GM23338 (cell line): ENCODE results near the gene MRE11. TPM values are rescaled to one million over a fixed set of nuclear protein-coding genes. Genes with fewer than 3 reads are reported as not detected.

Experiments used
- ATAC-seq: fragments of 200-7000 bp; cut with Tn5 transposase; 3 replicates; pipeline ENCODE4 v1.9.1; 2020
- DNase-seq: peaks from one replicate; pipeline ENCODE4 v3.0.0-alpha.2; 2015; ENCODE audit warnings: low spot score
- H2AFZ ChIP-seq: fragments of 200-600 bp; sonication (generic); 2 replicates; pipeline ENCODE4 v1.8.0; 2016; ENCODE audit warnings: antibody characterized with exemption, mild to moderate bottlenecking, moderate library complexity
- H3F3A ChIP-seq: fragments of 200-600 bp; sonication (generic); replicated peaks from 2 replicates; pipeline ENCODE4 v1.8.0; 2017; ENCODE audit warnings: antibody characterized with exemption, mixed run types, low read depth
- H3K27ac ChIP-seq: fragments of 200-600 bp; sonication (generic); 2 replicates; pipeline ENCODE4 v1.6.1; 2016; ENCODE audit warnings: low read depth
- H3K27me3 ChIP-seq: fragments of 200-600 bp; sonication (generic); 2 replicates; pipeline ENCODE4 v1.8.0; 2016; ENCODE audit warnings: mild to moderate bottlenecking, mixed run types, moderate library complexity; ENCODE audit not compliant: insufficient read depth
- H3K36me3 ChIP-seq: fragments of 200-600 bp; sonication (generic); 2 replicates; pipeline ENCODE4 v1.8.0; 2016; ENCODE audit warnings: mild to moderate bottlenecking; ENCODE audit not compliant: insufficient read depth
- H3K4me1 ChIP-seq: fragments of 200-600 bp; sonication (generic); 2 replicates; pipeline ENCODE4 v1.8.0; 2016; ENCODE audit warnings: mild to moderate bottlenecking, moderate library complexity; ENCODE audit not compliant: insufficient read depth
- H3K4me2 ChIP-seq: fragments of 200-600 bp; sonication (generic); 2 replicates; pipeline ENCODE4 v1.7.1; 2017; ENCODE audit warnings: mixed run types
- H3K4me3 ChIP-seq: fragments of 200-600 bp; sonication (generic); 2 replicates; pipeline ENCODE4 v1.6.1; 2016; ENCODE audit warnings: mixed run types
- H3K79me2 ChIP-seq: fragments of 200-600 bp; sonication (generic); replicated peaks from 2 replicates; pipeline ENCODE4 v1.8.0; 2017; ENCODE audit warnings: mild to moderate bottlenecking; ENCODE audit not compliant: insufficient read depth
- H3K9me2 ChIP-seq: fragments of 200-600 bp; sonication (generic); 2 replicates; pipeline ENCODE4 v1.8.0; 2017; ENCODE audit not compliant: insufficient read depth
- H4K20me1 ChIP-seq: fragments of 200-600 bp; sonication (generic); replicated peaks from 2 replicates; pipeline ENCODE4 v1.8.0; 2017; ENCODE audit warnings: mild to moderate bottlenecking; ENCODE audit not compliant: insufficient read depth
- H3K27ac Mint-ChIP-seq: 2 replicates; pipeline ENCODE4 v1.8.0; 2020; ENCODE audit warnings: inconsistent platforms, mild to moderate bottlenecking, moderate library complexity, mixed read lengths
- H3K27me3 Mint-ChIP-seq: 3 replicates; pipeline ENCODE4 v1.8.0; 2022; ENCODE audit warnings: low read depth, mild to moderate bottlenecking, moderate library complexity, mixed read lengths, inconsistent platforms; ENCODE audit not compliant: insufficient read depth, poor library complexity
- H3K36me3 Mint-ChIP-seq: 3 replicates; pipeline ENCODE4 v1.8.0; 2021; ENCODE audit warnings: low read depth, mild to moderate bottlenecking, inconsistent platforms, moderate library complexity, mixed read lengths
- H3K4me1 Mint-ChIP-seq: 3 replicates; pipeline ENCODE4 v1.8.0; 2020; ENCODE audit warnings: mild to moderate bottlenecking, inconsistent platforms, mixed read lengths
- H3K4me3 Mint-ChIP-seq: 3 replicates; pipeline ENCODE4 v1.8.0; 2021; ENCODE audit warnings: moderate library complexity, mild to moderate bottlenecking, inconsistent platforms, mixed read lengths
- H3K9me3 Mint-ChIP-seq: 3 replicates; pipeline ENCODE4 v1.8.0; 2020; ENCODE audit warnings: moderate library complexity, mild to moderate bottlenecking, inconsistent platforms, mixed read lengths
- CREB1 ChIP-seq: fragments of 250-450 bp; sonication (Bioruptor Pico); IDR thresholded peaks from 2 replicates; pipeline ENCODE4 v1.5.0; 2020; ENCODE audit warnings: low read depth, mild to moderate bottlenecking, moderate library complexity
- CTCF ChIP-seq, 2 experiments: fragments of 200-600 bp in 1 of 2; sonication (generic) in 1 of 2; conservative IDR thresholded peaks; 2 replicates each; pipeline versions ENCODE4 v1.5.1 to v1.6.1; 2016 to 2017; ENCODE audit warnings: antibody characterized with exemption in 2 of 2, low read depth in 2 of 2, mild to moderate bottlenecking in 2 of 2, moderate library complexity in 1 of 2
- EZH2 ChIP-seq: fragments of 200-600 bp; sonication (generic); IDR thresholded peaks from one replicate; pipeline ENCODE4 v1.8.0; 2017; ENCODE audit warnings: antibody characterized with exemption, mild to moderate bottlenecking, low read depth; ENCODE audit not compliant: unreplicated experiment
- EZH2phosphoT487 ChIP-seq: fragments of 200-600 bp; sonication (generic); IDR thresholded peaks from one replicate; pipeline ENCODE4 v1.8.1; 2018; ENCODE audit warnings: antibody characterized with exemption; ENCODE audit not compliant: unreplicated experiment
- STAT1 ChIP-seq: IDR thresholded peaks from one replicate; pipeline ENCODE4 v1.6.1; 2016; ENCODE audit warnings: antibody characterized with exemption; ENCODE audit not compliant: unreplicated experiment
- ZNF331 ChIP-seq: fragments of 250-450 bp; sonication (Bioruptor Pico); IDR thresholded peaks from 2 replicates; pipeline ENCODE4 v1.5.0; 2020; ENCODE audit warnings: low read depth, mild to moderate bottlenecking, moderate library complexity
- ZNF462 ChIP-seq: fragments of 250-450 bp; sonication (Bioruptor Pico); IDR thresholded peaks from 2 replicates; pipeline ENCODE4 v1.5.0; 2020; ENCODE audit warnings: mild to moderate bottlenecking, moderate library complexity
- polyA plus RNA-seq: library from polyadenylated mRNA; unstranded; fragments of >200 nt; fragmentation: Nextera tagmentation; extraction: Ambion mirVana; gene quantifications from 2 replicates; pipeline ENCODE4 v1.2.1, GENCODE V29; 2016
- total RNA-seq: library from RNA; depleted of rRNA; stranded (reverse); fragments of >200 nt; shearing (Covaris generic); gene quantifications from 2 replicates; pipeline ENCODE4 v1.2.3, GENCODE V29; 2014

Gene MRE11
- total and polyA plus RNA-seq, 2 experiments from 2014 or later, result 23.3 to 38.5 TPM

- no peaks in the 10 kb centered on the region; the same call in 2 of the 3 replicates for H3K36me3 Mint-ChIP-seq
- H4K20me1 ChIP-seq, result no peaks in the 10 kb centered on the region
- peaks cover 6% of the 10 kb centered on the region; the same call in 2 of the 3 replicates for H3K9me3 Mint-ChIP-seq
- H3K4me1 Mint-ChIP-seq, result peaks cover 13% of the 10 kb centered on the region
- H2AFZ ChIP-seq, result peak within 1 kb of the TSS; percentile 99
- no peaks in the 10 kb centered on the region for H3K36me3 ChIP-seq
- H3K27ac Mint-ChIP-seq, result no peak within 1 kb of the TSS
- H3K27ac ChIP-seq, result no peak within 1 kb of the TSS
- H3K4me2 ChIP-seq, result peak within 1 kb of the TSS; percentile 92
- TF ChIP-seq CREB1 (CRISPR knock-in tag) (peak; percentile 65), ZNF462 (CRISPR knock-in tag) (no peak), ZNF331 (CRISPR knock-in tag) (no peak), EZH2phosphoT487 (no peak), STAT1 (no peak), EZH2 (peak; percentile 47), CTCF (conservative IDR thresholded peaks at IDR 0.05; ENCODE audit: low read depth in 2 of 2) (peak in 1 of 2 experiments; percentile 38; a peak in 2 of 4 replicates)
- peak within 1 kb of the TSS; percentile 75 for H3K4me3 ChIP-seq
- H3F3A ChIP-seq, result no peaks in the 10 kb centered on the region
- H3K27me3 ChIP-seq, result peaks cover 39% of the 10 kb centered on the region
- DNase-seq (peak; percentile 75), ATAC-seq (peak; percentile 91)
- H3K4me1 ChIP-seq, result peaks cover 12% of the 10 kb centered on the region
- no peaks in the 10 kb centered on the region for H3K9me2 ChIP-seq
- H3K79me2 ChIP-seq, result no peaks in the 10 kb centered on the region
- peak within 1 kb of the TSS; percentile 86 for H3K4me3 Mint-ChIP-seq
- peaks cover 38% of the 10 kb centered on the region for H3K27me3 Mint-ChIP-seq
Measured at GRCh38 chr11:94400839-94401772, 92.5 kb downstream of the MRE11 start, which contains the start of gene GPR83. GPR83 (minus strand) TSS chr11:94401419; CDS start chr11:94401247, 172 bp downstream.
